Bone marrow (tissue), 2 donors: ENCODE measurements around the gene ANXA8L1.
"Not testable (repeated sequence)": the region's sequence is repeated elsewhere in the genome, so short reads cannot be mapped to it uniquely, and the experiment has no call there.

Experiments used
- DNase-seq, 2 donors: peaks; one replicate each; lab custom pipeline; 2025; lab: John Stamatoyannopoulos, UW

Gene ANXA8L1

GRCh38 chr10:46375406-46375805 lies at the start of gene ANXA8L1:
Gene ANXA8L1, plus strand, starts transcription at chr10:46375776. Its CDS starts 76 bp downstream, at chr10:46375852.
- not testable (repeated sequence) for DNase-seq

- DNase-seq = no peak
Measured at GRCh38 chr10:46326066-46326465, 49.5 kb upstream of the ANXA8L1 start.

- DNase-seq = no peak
Measured at GRCh38 chr10:46326971-46327370, 48.6 kb upstream of the ANXA8L1 start.

GRCh38 chr10:46327685-46328084 lies 47.9 kb upstream of the ANXA8L1 start:
- no peak for DNase-seq

- DNase-seq = no peak
Measured at GRCh38 chr10:46328853-46329689, 46.5 kb upstream of the ANXA8L1 start.

GRCh38 chr10:46329690-46330016 lies 45.9 kb upstream of the ANXA8L1 start:
- DNase-seq = no peak

GRCh38 chr10:46330894-46331293 lies 44.7 kb upstream of the ANXA8L1 start:
- no peak for DNase-seq

GRCh38 chr10:46365484-46365883 lies 10.1 kb upstream of the ANXA8L1 start:
- DNase-seq = not testable (repeated sequence)

- not testable (repeated sequence) for DNase-seq
Measured at GRCh38 chr10:46367209-46367608, 8.4 kb upstream of the ANXA8L1 start.

GRCh38 chr10:46367666-46368240 lies 7.8 kb upstream of the ANXA8L1 start:
- not testable (repeated sequence) for DNase-seq

- DNase-seq = not testable (repeated sequence)
Measured at GRCh38 chr10:46368956-46369355, 6.6 kb upstream of the ANXA8L1 start.

- DNase-seq = not testable (repeated sequence)
Measured at GRCh38 chr10:46374410-46374809, 1.2 kb upstream of the ANXA8L1 start.

GRCh38 chr10:46377022-46377421 lies 1.4 kb downstream of the ANXA8L1 start:
- DNase-seq = not testable (repeated sequence)

GRCh38 chr10:46377651-46378050 lies 2.1 kb downstream of the ANXA8L1 start:
- DNase-seq = not testable (repeated sequence)

- not testable (repeated sequence) for DNase-seq
Measured at GRCh38 chr10:46378108-46378507, 2.5 kb downstream of the ANXA8L1 start.

- DNase-seq = not testable (repeated sequence)
Measured at GRCh38 chr10:46379233-46379848, 3.8 kb downstream of the ANXA8L1 start.

GRCh38 chr10:46385858-46386257 lies 10.3 kb downstream of the ANXA8L1 start:
- DNase-seq = not testable (repeated sequence)

- not testable (repeated sequence) for DNase-seq
Measured at GRCh38 chr10:46386694-46387093, 11.1 kb downstream of the ANXA8L1 start.

GRCh38 chr10:46387309-46387902 lies 11.8 kb downstream of the ANXA8L1 start:
- DNase-seq = not testable (repeated sequence)

- not testable (repeated sequence) for DNase-seq
Measured at GRCh38 chr10:46391422-46391821, 15.8 kb downstream of the ANXA8L1 start.

GRCh38 chr10:46396441-46397279 lies 21.1 kb downstream of the ANXA8L1 start:
- DNase-seq = not testable (repeated sequence)

GRCh38 chr10:46397767-46398166 lies 22.2 kb downstream of the ANXA8L1 start:
- not testable (repeated sequence) for DNase-seq
